Subcutaneous abdominal adipose tissue (tissue), 5 donors: ENCODE data around the gene APBB3.
"Not testable (repeated sequence)": the region's sequence is repeated elsewhere in the genome, so short reads cannot be mapped to it uniquely, and the experiment has no call there.

Source experiments
- H3K27ac ChIP-seq: one replicate; pipeline ENCODE4 v1.7.0; 2013; ENCODE audit warnings: low read depth, mild to moderate bottlenecking, inconsistent platforms, low read length, moderate library complexity
- H3K27me3 ChIP-seq, 5 donors: one replicate each; pipeline ENCODE4 v1.7.0; 2013; ENCODE audit warnings: low read length in 5 of 5, inconsistent platforms in 1 of 5; ENCODE audit not compliant: control insufficient read depth in 5 of 5, insufficient read depth in 4 of 5
- H3K36me3 ChIP-seq, 5 donors: one replicate each; pipeline ENCODE4 v1.7.0; 2013; ENCODE audit warnings: low read length in 5 of 5; ENCODE audit not compliant: control insufficient read depth in 5 of 5, insufficient read depth in 5 of 5
- H3K4me1 ChIP-seq, 5 donors: one replicate each; pipeline ENCODE4 v1.7.0; 2013; ENCODE audit warnings: low read length in 5 of 5, mild to moderate bottlenecking in 3 of 5, moderate library complexity in 1 of 5; ENCODE audit not compliant: control insufficient read depth in 5 of 5, insufficient read depth in 5 of 5
- H3K4me3 ChIP-seq, 5 donors: one replicate each; pipeline ENCODE4 v1.7.0; 2013; ENCODE audit warnings: low read length in 5 of 5, low read depth in 1 of 5
- H3K9ac ChIP-seq, 5 donors: one replicate each; pipeline ENCODE4 v1.7.0; 2013; ENCODE audit warnings: low read length in 5 of 5, mild to moderate bottlenecking in 4 of 5, moderate library complexity in 3 of 5
- H3K9me3 ChIP-seq, 5 donors: one replicate each; pipeline ENCODE4 v1.7.0; 2013; ENCODE audit warnings: low read length in 5 of 5; ENCODE audit not compliant: control insufficient read depth in 5 of 5
- donor health status: healthy.
- donor health status: healthy.
- donor health status: healthy.
- donor health status: healthy.
- donor health status: healthy.

Gene APBB3

GRCh38 chr5:140579188-140579747 is 14.9 kb upstream of the APBB3 start:
- H3K4me1 ChIP-seq, result peaks cover 0 to 10% (median 8%) of the 10 kb centered on the region in 5 donors
- H3K9me3 ChIP-seq, result not testable (repeated sequence)

DNA sequence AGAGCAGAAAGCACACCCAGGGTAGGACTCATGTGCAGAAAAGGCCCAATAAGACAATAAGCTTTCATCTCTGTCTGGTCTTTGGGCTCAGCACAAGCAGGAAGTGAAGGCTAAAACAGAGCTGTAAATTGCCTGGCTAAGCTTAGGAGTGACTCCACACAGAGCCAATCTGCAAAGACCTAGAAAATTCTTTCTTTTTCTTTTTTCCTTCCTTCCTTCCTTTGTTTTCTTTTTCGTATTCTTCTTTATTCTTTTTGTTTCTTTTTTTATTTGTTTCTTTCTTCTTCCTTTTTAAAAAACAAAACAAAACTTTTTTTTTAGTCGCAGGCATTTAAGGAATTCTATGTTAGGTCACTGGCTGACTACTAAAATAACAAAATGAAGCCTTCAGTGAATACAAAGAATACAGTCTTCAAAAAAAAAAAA is 12.4 kb upstream of the APBB3 start:
- H3K4me1 ChIP-seq, result peaks cover 0 to 14% (median 8%) of the 10 kb centered on the region in 5 donors
- no peaks in the 10 kb centered on the region for H3K9me3 ChIP-seq
- no peak overlapping the region for H3K4me3 ChIP-seq
- no peak overlapping the region for H3K27ac ChIP-seq
- H3K9ac ChIP-seq, result no peak overlapping the region
- H3K36me3 ChIP-seq, result no peaks in the 10 kb centered on the region
- no peaks in the 10 kb centered on the region for H3K27me3 ChIP-seq

More at GRCh38 chr5:140579188-140579747, 14.9 kb upstream of the APBB3 start:
- not testable (repeated sequence) for H3K27me3 ChIP-seq, H3K36me3 ChIP-seq, H3K4me3 ChIP-seq, H3K9ac ChIP-seq, H3K27ac ChIP-seq

DNA sequence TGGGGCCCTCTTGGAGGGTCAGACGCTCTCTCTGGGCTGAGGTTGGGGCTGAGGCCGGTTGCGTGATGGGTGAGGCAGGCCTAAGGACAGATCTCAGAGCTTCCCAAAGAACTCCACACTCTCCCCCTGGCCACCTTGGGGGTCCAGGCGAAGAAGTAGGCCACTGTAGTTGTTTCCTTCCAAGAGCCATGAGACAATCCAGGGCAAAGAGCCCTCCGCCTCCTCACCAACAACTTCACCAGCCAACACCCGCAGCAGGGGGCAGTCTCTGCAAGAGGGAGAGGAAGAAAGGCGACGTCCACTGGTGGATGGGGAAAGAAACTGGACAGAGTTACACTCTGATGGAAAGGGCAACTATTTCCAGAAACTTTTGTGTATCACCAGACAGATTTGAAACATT is 10.9 kb upstream of the APBB3 start:
- H3K27me3 ChIP-seq, result no peaks in the 10 kb centered on the region
- peaks cover 0 to 1% (median 0%) of the 10 kb centered on the region in 5 donors for H3K36me3 ChIP-seq
- H3K4me3 ChIP-seq, result no peak overlapping the region
- H3K27ac ChIP-seq, result peak overlapping the region; percentile 85
- no peaks in the 10 kb centered on the region for H3K9me3 ChIP-seq
- peaks cover 0 to 25% (median 16%) of the 10 kb centered on the region in 5 donors for H3K4me1 ChIP-seq
- peak overlapping the region in 1 of 5 donors; percentile 6 for H3K9ac ChIP-seq

GRCh38 chr5:140574165-140574564 is 9.8 kb upstream of the APBB3 start:
- no peaks in the 10 kb centered on the region for H3K27me3 ChIP-seq
- H3K9me3 ChIP-seq, result no peaks in the 10 kb centered on the region
- no peak overlapping the region for H3K9ac ChIP-seq
- H3K36me3 ChIP-seq, result peaks cover 0 to 4% (median 0%) of the 10 kb centered on the region in 5 donors
- no peak overlapping the region for H3K4me3 ChIP-seq
- H3K4me1 ChIP-seq, result peaks cover 0 to 35% (median 23%) of the 10 kb centered on the region in 5 donors
- H3K27ac ChIP-seq, result no peak overlapping the region

DNA sequence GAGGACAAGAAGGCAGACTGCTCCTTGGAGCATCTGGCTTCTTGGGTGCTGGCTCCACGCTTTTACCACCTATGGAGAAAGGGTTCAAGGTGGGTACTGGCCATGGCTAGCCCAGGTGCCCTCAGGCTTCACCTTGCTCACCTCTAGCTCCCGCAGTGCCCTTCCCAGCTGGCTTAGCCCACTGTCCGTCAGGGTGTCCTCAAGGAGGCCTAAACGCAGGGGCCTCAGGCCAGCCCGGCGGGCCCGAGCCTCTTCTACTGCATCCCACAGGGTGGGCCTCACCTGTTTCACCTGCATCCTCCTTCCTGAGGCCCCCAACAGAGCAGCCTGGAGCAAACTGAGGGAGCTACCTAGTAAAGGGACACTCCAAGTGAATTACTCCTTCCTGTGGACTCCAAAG is 9.3 kb upstream of the APBB3 start:
- H3K27ac ChIP-seq, result no peak overlapping the region
- peaks cover 0 to 4% (median under 1%) of the 10 kb centered on the region in 5 donors for H3K36me3 ChIP-seq
- no peak overlapping the region for H3K4me3 ChIP-seq
- H3K27me3 ChIP-seq, result no peaks in the 10 kb centered on the region
- H3K4me1 ChIP-seq, result peaks cover 0 to 40% (median 28%) of the 10 kb centered on the region in 5 donors
- H3K9ac ChIP-seq, result no peak overlapping the region
- H3K9me3 ChIP-seq, result no peaks in the 10 kb centered on the region

- H3K9ac ChIP-seq, result peak overlapping the region in 3 of 5 donors; percentile 9 to 30 (median 19)
- H3K9me3 ChIP-seq, result no peaks in the 10 kb centered on the region
- H3K27me3 ChIP-seq, result no peaks in the 10 kb centered on the region
- peaks cover 0 to 30% (median 23%) of the 10 kb centered on the region in 5 donors for H3K36me3 ChIP-seq
- peaks cover 0 to 57% (median 36%) of the 10 kb centered on the region in 5 donors for H3K4me1 ChIP-seq
- H3K4me3 ChIP-seq, result peak overlapping the region in 1 of 5 donors; percentile 3
- H3K27ac ChIP-seq, result peak overlapping the region; percentile 0
Observed at GRCh38 chr5:140571105-140571504, 6.7 kb upstream of the APBB3 start.

GRCh38 chr5:140570488-140570887 is 6.1 kb upstream of the APBB3 start:
- H3K9ac ChIP-seq, result no peak overlapping the region

GRCh38 chr5:140570058-140570457 is 5.7 kb upstream of the APBB3 start:
- Histone ChIP-seq H3K4me1 (peaks cover 0 to 64% (median 43%) of the 10 kb centered on the region in 5 donors), H3K36me3 (peaks cover 0 to 31% (median 23%) of the 10 kb centered on the region in 5 donors), H3K4me3 (no peak overlapping the region), H3K27me3 (no peaks in the 10 kb centered on the region), H3K9me3 (no peaks in the 10 kb centered on the region), H3K27ac (peak overlapping the region; percentile 59), H3K9ac (peak overlapping the region in 2 of 5 donors; percentile 56 to 64)

More at GRCh38 chr5:140570488-140570887, 6.1 kb upstream of the APBB3 start:
- no peak overlapping the region for H3K27ac ChIP-seq
- H3K4me1 ChIP-seq, result peaks cover 0 to 63% (median 42%) of the 10 kb centered on the region in 5 donors
- H3K4me3 ChIP-seq, result no peak overlapping the region
- H3K9me3 ChIP-seq, result no peaks in the 10 kb centered on the region
- H3K36me3 ChIP-seq, result peaks cover 0 to 31% (median 23%) of the 10 kb centered on the region in 5 donors
- no peaks in the 10 kb centered on the region for H3K27me3 ChIP-seq

GRCh38 chr5:140569197-140569596 is 4.8 kb upstream of the APBB3 start:
- no peak overlapping the region for H3K4me3 ChIP-seq
- H3K9ac ChIP-seq, result peak overlapping the region in 4 of 5 donors; percentile 3 to 64 (median 36)
- peaks cover 2 to 60% (median 45%) of the 10 kb centered on the region in 5 donors for H3K4me1 ChIP-seq
- no peaks in the 10 kb centered on the region for H3K27me3 ChIP-seq
- H3K36me3 ChIP-seq, result peaks cover 0 to 31% (median 23%) of the 10 kb centered on the region in 5 donors
- no peaks in the 10 kb centered on the region for H3K9me3 ChIP-seq
- H3K27ac ChIP-seq, result peak overlapping the region; percentile 59

GRCh38 chr5:140568443-140569063 is 4.2 kb upstream of the APBB3 start:
- Histone ChIP-seq H3K9me3 (no peaks in the 10 kb centered on the region), H3K36me3 (peaks cover 0 to 31% (median 23%) of the 10 kb centered on the region in 5 donors), H3K27ac (peak overlapping the region; percentile 59), H3K4me3 (no peak overlapping the region), H3K9ac (peak overlapping the region in 2 of 5 donors; percentile 56 to 64), H3K27me3 (no peaks in the 10 kb centered on the region), H3K4me1 (peaks cover 5 to 64% (median 50%) of the 10 kb centered on the region in 5 donors)
